Right renal cortex interstitium (tissue), 3 donors: ENCODE data around the gene RECK. TPM values are rescaled to one million over a fixed set of nuclear protein-coding genes. Genes with fewer than 3 reads are reported as not detected.

Source experiments
- DNase-seq, 3 donors: peaks; one replicate each; pipeline ENCODE4 v3.0.0-alpha.2; 2013; ENCODE audit warnings: low read depth in 3 of 3, low spot score in 2 of 3
- polyA plus RNA-seq, 3 donors: library from polyadenylated mRNA; unstranded; fragments of 120-200 nt; gene quantifications; one replicate each; pipeline ENCODE4 v1.2.1, GENCODE V29; 2013; ENCODE audit not compliant: insufficient read length in 3 of 3

The RECK gene
- polyA plus RNA-seq, 3 donors, result 29.2 to 30.2 (median 29.4) TPM

GRCh38 chr9:36023260-36024048 lies 13.3 kb upstream of the RECK start:
- DNase-seq, result peak; percentile 48 to 56 (median 54)

- no peak for DNase-seq
These were observed 11.0 kb upstream of the RECK start for GRCh38 chr9:36025746-36026145.

- DNase-seq, result no peak
These were observed 7.5 kb upstream of the RECK start for GRCh38 chr9:36029202-36029601.

- no peak for DNase-seq
These were observed 6.8 kb upstream of the RECK start for GRCh38 chr9:36029765-36030528.

- DNase-seq, result no peak
These were observed 5.8 kb upstream of the RECK start for GRCh38 chr9:36030871-36031270.

- DNase-seq, result no peak
These were observed 4.7 kb upstream of the RECK start for GRCh38 chr9:36031774-36032555.

GRCh38 chr9:36033788-36034187 lies 2.9 kb upstream of the RECK start:
- no peak for DNase-seq

- DNase-seq, result no peak
These were observed 2.5 kb upstream of the RECK start for GRCh38 chr9:36034234-36034633.

- no peak for DNase-seq
These were observed 1.7 kb upstream of the RECK start for GRCh38 chr9:36035006-36035405.

- no peak for DNase-seq
These were observed 397 bp upstream of the RECK start for GRCh38 chr9:36036253-36036779.

GRCh38 chr9:36037549-36038122 lies 923 bp downstream of the RECK start:
- DNase-seq, result peak; percentile 17 to 41 (median 32)

- no peak for DNase-seq
These were observed 2.4 kb downstream of the RECK start for GRCh38 chr9:36039121-36039520.

- no peak for DNase-seq
These were observed 3.0 kb downstream of the RECK start for GRCh38 chr9:36039696-36040095.

GRCh38 chr9:36040271-36040925 lies 3.7 kb downstream of the RECK start:
- no peak for DNase-seq

- no peak for DNase-seq
These were observed 4.8 kb downstream of the RECK start for GRCh38 chr9:36041506-36041905.

- no peak for DNase-seq
These were observed 8.9 kb downstream of the RECK start for GRCh38 chr9:36045610-36046009.

GRCh38 chr9:36046923-36047322 lies 10.2 kb downstream of the RECK start:
- no peak for DNase-seq

- DNase-seq, result no peak
These were observed 12.7 kb downstream of the RECK start for GRCh38 chr9:36049408-36049807.

- no peak for DNase-seq
These were observed 13.8 kb downstream of the RECK start for GRCh38 chr9:36050476-36050875.

- no peak for DNase-seq
These were observed 14.6 kb downstream of the RECK start for GRCh38 chr9:36051317-36051716.
